Colonic mucosa (tissue), 4 donors: ENCODE data around the gene CST9. TPM values are rescaled to one million over a fixed set of nuclear protein-coding genes. Genes with fewer than 3 reads are reported as not detected.

Source experiments
- DNase-seq: peaks from one replicate; pipeline ENCODE4 v3.0.0-alpha.2; 2020
- H3K27ac ChIP-seq: fragments of 200-600 bp; one replicate; pipeline ENCODE4 v1.8.0; 2021
- H3K27me3 ChIP-seq: fragments of 200-600 bp; one replicate; pipeline ENCODE4 v1.8.0; 2021
- H3K36me3 ChIP-seq: fragments of 200-600 bp; one replicate; pipeline ENCODE4 v1.8.0; 2021
- H3K4me1 ChIP-seq: fragments of 200-600 bp; one replicate; pipeline ENCODE4 v1.8.0; 2021; ENCODE audit warnings: mild to moderate bottlenecking
- H3K4me3 ChIP-seq: fragments of 200-600 bp; one replicate; pipeline ENCODE4 v1.8.0; 2021
- H3K9ac ChIP-seq, 2 donors: one replicate each; pipeline ENCODE4 v1.7.0; 2013; ENCODE audit warnings: control low read depth in 2 of 2, low read depth in 2 of 2, low read length in 2 of 2
- H3K9me3 ChIP-seq: fragments of 200-600 bp; one replicate; pipeline ENCODE4 v1.8.0; 2021
- intact Hi-C: fragments of 100-400 bp; cut with DNase I; formaldehyde crosslinking; loops from one replicate; pipeline ENCODE4 v1.14.1; 2022
- total RNA-seq, 2 donors: library from RNA; stranded (reverse); fragmentation: NEBNext Ultra II Directional in 1 of 2; extraction: Animal tissue kit (Norgen Biotek cat#: 25700) in 1 of 2; gene quantifications; one replicate each; pipeline ENCODE4 v1.2.1, GENCODE V29; 2021
- TF ChIP-seq, protein P1 (sequence below): fragments of 200-600 bp; IDR thresholded peaks from one replicate; pipeline ENCODE4 v1.8.0; 2022; ENCODE audit warnings: antibody characterized with exemption, mild to moderate bottlenecking
- donor health status: healthy.
- donor health status: DM: no; HTN: no; CAD: no.
- donor health status: DM: no; HTN: no; CAD: no.

The CST9 gene
- total RNA-seq, 2 donors from 2014 or later = not detected

DNA sequence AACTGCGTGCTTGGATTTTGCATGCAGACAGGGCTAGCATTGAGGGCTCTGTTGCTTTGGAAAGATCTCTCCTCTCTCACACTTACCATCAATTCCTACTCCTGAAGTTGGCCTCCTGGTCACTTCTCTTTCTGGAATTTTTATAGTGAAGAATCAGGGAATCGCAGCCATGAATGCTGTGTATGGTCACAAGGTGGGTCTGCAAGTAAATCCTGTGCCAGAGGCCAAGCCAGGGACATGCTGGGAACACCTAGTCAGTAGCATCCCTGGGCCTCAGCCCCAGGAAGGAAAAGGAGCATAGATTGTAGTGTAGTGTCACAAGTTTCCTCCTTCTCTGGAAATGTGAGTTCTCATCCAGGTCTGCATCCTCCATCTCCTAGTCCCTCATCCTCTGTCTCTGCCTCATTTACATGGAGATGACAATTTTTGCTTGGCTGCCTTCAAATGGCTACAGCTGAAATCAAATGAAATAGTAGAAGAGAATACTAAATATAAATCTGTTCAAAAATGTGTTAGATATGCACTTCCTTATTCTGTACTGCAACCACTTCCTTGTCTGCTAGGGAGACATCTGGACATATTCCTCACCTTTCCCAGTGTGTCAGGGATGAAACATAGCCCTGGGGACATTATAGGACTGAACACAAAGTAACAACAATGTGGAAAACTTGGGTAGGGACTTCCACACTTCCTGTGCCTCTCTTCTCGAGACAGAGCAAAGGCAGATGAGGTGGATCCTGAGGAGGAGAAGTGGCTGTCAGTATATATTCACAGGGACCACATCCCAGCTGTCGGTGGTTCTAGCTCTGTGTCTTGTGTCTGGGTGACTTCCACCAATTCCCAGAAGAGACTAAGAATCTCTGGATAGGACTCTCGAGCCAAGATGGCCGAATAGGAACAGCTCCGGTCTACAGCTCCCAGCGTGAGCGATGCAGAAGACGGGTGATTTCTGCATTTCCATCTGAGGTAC is 17.0 kb downstream of the CST9 start:
- Histone ChIP-seq H3K27ac (no peak overlapping the region), H3K9ac (no peak overlapping the region), H3K9me3 (no peaks in the 10 kb centered on the region), H3K4me1 (no peaks in the 10 kb centered on the region), H3K27me3 (no peaks in the 10 kb centered on the region), H3K36me3 (no peaks in the 10 kb centered on the region), H3K4me3 (no peak overlapping the region)
- intact Hi-C loops = no loop called here
- TF ChIP-seq, protein P1, sequence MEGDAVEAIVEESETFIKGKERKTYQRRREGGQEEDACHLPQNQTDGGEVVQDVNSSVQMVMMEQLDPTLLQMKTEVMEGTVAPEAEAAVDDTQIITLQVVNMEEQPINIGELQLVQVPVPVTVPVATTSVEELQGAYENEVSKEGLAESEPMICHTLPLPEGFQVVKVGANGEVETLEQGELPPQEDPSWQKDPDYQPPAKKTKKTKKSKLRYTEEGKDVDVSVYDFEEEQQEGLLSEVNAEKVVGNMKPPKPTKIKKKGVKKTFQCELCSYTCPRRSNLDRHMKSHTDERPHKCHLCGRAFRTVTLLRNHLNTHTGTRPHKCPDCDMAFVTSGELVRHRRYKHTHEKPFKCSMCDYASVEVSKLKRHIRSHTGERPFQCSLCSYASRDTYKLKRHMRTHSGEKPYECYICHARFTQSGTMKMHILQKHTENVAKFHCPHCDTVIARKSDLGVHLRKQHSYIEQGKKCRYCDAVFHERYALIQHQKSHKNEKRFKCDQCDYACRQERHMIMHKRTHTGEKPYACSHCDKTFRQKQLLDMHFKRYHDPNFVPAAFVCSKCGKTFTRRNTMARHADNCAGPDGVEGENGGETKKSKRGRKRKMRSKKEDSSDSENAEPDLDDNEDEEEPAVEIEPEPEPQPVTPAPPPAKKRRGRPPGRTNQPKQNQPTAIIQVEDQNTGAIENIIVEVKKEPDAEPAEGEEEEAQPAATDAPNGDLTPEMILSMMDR = no peak
- DNase-seq = peak; percentile 11

DNA sequence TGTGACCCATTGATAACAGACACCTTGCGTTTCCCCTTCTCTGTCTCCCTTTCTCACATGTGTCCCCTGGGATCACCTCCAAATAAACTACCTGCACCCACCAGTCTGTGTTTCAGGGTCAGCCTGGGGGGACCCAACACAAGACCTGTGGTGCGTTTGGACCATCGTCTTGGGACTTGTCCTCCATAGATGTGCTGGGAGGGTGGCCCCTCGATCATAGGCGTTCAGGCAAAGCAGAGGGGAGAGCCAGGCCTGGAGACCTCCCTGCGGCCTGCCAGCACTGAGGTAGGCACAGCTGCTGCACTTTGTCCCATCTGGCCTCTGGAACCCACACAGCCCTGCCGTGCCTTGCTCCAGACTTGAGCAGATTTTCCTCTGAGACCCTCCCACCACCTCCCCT is 18.1 kb downstream of the CST9 start:
- Histone ChIP-seq H3K27ac (no peak overlapping the region), H3K9ac (no peak overlapping the region), H3K36me3 (no peaks in the 10 kb centered on the region), H3K9me3 (no peaks in the 10 kb centered on the region), H3K4me3 (no peak overlapping the region), H3K27me3 (no peaks in the 10 kb centered on the region), H3K4me1 (no peaks in the 10 kb centered on the region)
- intact Hi-C loops = no loop called here
- TF ChIP-seq, protein P1 = no peak
- peak; percentile 16 for DNase-seq

- TF ChIP-seq, protein P1 = no peak
- no peak overlapping the region for H3K27ac ChIP-seq
- peak; percentile 15 for DNase-seq
- no peaks in the 10 kb centered on the region for H3K4me1 ChIP-seq
- no peak overlapping the region for H3K9ac ChIP-seq
- no peak overlapping the region for H3K4me3 ChIP-seq
- H3K27me3 ChIP-seq = no peaks in the 10 kb centered on the region
- intact Hi-C loops = no loop called here
- no peaks in the 10 kb centered on the region for H3K36me3 ChIP-seq
- no peaks in the 10 kb centered on the region for H3K9me3 ChIP-seq
Observed at GRCh38 chr20:23586735-23587525, 18.8 kb downstream of the CST9 start.

- no peaks in the 10 kb centered on the region for H3K4me1 ChIP-seq
- H3K27ac ChIP-seq = no peak overlapping the region
- no peaks in the 10 kb centered on the region for H3K27me3 ChIP-seq
- no peak overlapping the region for H3K9ac ChIP-seq
- H3K4me3 ChIP-seq = no peak overlapping the region
- DNase-seq = no peak
- intact Hi-C loops = no loop called here
- no peaks in the 10 kb centered on the region for H3K36me3 ChIP-seq
- TF ChIP-seq, protein P1 = no peak
- no peaks in the 10 kb centered on the region for H3K9me3 ChIP-seq
Observed at GRCh38 chr20:23585808-23586734, 19.6 kb downstream of the CST9 start.

GRCh38 chr20:23585449-23585807 is 20.3 kb downstream of the CST9 start:
- intact Hi-C loops = no loop called here
- H3K4me3 ChIP-seq = no peak overlapping the region
- H3K4me1 ChIP-seq = no peaks in the 10 kb centered on the region
- TF ChIP-seq, protein P1 = no peak
- no peaks in the 10 kb centered on the region for H3K27me3 ChIP-seq
- DNase-seq = no peak
- H3K9ac ChIP-seq = no peak overlapping the region
- no peaks in the 10 kb centered on the region for H3K36me3 ChIP-seq
- H3K27ac ChIP-seq = no peak overlapping the region
- H3K9me3 ChIP-seq = no peaks in the 10 kb centered on the region
